Measurements from ENCODE around the gene TIMM13.

GRCh38 chr19:2468596-2468995 lies 41.2 kb upstream of the TIMM13 start:
- TF ChIP-seq EED (IDR thresholded peaks at IDR 0.05; ENCODE audit: low read depth) (no peak), RFX5 (IDR thresholded peaks at IDR 0.05; ENCODE audit: low read depth, low read length) (no peak), CBX3 (IDR thresholded peaks at IDR 0.05; ENCODE audit: borderline replicate concordance, low read depth) (no peak), STAT1 (conservative IDR thresholded peaks at IDR 0.05) (no peak), ZNF274 (IDR thresholded peaks at IDR 0.05; ENCODE audit: insufficient read depth, insufficient read length) (no peak), CTCF (IDR thresholded peaks at IDR 0.05 in 2 of 3, conservative IDR thresholded peaks at IDR 0.05 in 1 of 3; ENCODE audit: control insufficient read depth in 2 of 3, extremely low read depth in 1 of 3, insufficient read depth in 1 of 3, low read depth in 3 of 3, low read length in 3 of 3) (no peak)
